H1 (cell line): ENCODE data around the gene MAST1.

Source experiments
- BCL11A ChIP-seq, 2 experiments: IDR thresholded peaks; one replicate each; pipeline ENCODE4 v1.6.1; 2011; ENCODE audit warnings: low read depth in 2 of 2, low read length in 2 of 2, mild to moderate bottlenecking in 2 of 2
- CHD2 ChIP-seq: IDR thresholded peaks from 2 replicates; pipeline ENCODE4 v1.6.1; 2012; ENCODE audit warnings: low read length, improper control_type of control experiment
- CREB1 ChIP-seq: IDR thresholded peaks from 2 replicates; pipeline ENCODE4 v1.6.1; 2012; ENCODE audit warnings: inconsistent platforms
- CTCF ChIP-seq, 3 experiments: IDR thresholded peaks; 1 replicate in 2 of 3; 2 replicates in 1 of 3; pipeline versions ENCODE4 v1.5.1 to v1.6.1; 2011; ENCODE audit warnings: low read length in 3 of 3, mild to moderate bottlenecking in 3 of 3, inconsistent platforms in 2 of 3, low read depth in 1 of 3, moderate library complexity in 1 of 3; ENCODE audit not compliant: insufficient read depth in 1 of 3; ENCODE audit errors: control extremely low read depth in 1 of 3
- EZH2 ChIP-seq: fragments of 200-600 bp; sonication (generic); IDR thresholded peaks from 2 replicates; pipeline ENCODE4 v1.7.1; 2012; ENCODE audit warnings: low read depth, mild to moderate bottlenecking, moderate library complexity, low read length, inconsistent platforms; ENCODE audit not compliant: severe bottlenecking
- JUN ChIP-seq: IDR thresholded peaks from 2 replicates; pipeline ENCODE4 v1.6.1; 2011; ENCODE audit warnings: low read depth, mild to moderate bottlenecking, improper control_type of control experiment, low read length
- MAFK ChIP-seq: IDR thresholded peaks from 2 replicates; pipeline ENCODE4 v1.6.1; 2012; ENCODE audit warnings: low read depth, mild to moderate bottlenecking, improper control_type of control experiment, low read length
- POLR2AphosphoS5 ChIP-seq: IDR thresholded peaks from 2 replicates; pipeline ENCODE4 v1.6.1; 2011; ENCODE audit warnings: low read depth, low read length
- RAD21 ChIP-seq, 2 experiments: IDR thresholded peaks in 1 of 2; conservative IDR thresholded peaks in 1 of 2; 2 replicates each; pipeline ENCODE4 v1.6.1; 2011; ENCODE audit warnings: low read depth in 2 of 2, low read length in 2 of 2, improper control_type of control experiment in 1 of 2, inconsistent platforms in 1 of 2, mild to moderate bottlenecking in 1 of 2, moderate library complexity in 1 of 2
- SUZ12 ChIP-seq: fragments of 200-600 bp; sonication (generic); IDR thresholded peaks from 2 replicates; pipeline ENCODE4 v1.6.1; 2012; ENCODE audit warnings: mild to moderate bottlenecking, inconsistent platforms, low read length, moderate library complexity, mixed read lengths
- YY1 ChIP-seq: IDR thresholded peaks from 2 replicates; pipeline ENCODE4 v1.6.1; 2011; ENCODE audit warnings: low read depth, mild to moderate bottlenecking, low read length

GRCh38 chr19:12792051-12792852 lies 46.1 kb upstream of the MAST1 start:
- peak in 1 of 3 experiments; percentile 7; a peak in 1 of 4 replicates for TF ChIP-seq CTCF (IDR thresholded peaks at IDR 0.05; ENCODE audit: control extremely low read depth in 1 of 3, insufficient read depth in 1 of 3, low read depth in 1 of 3, low read length in 3 of 3)
- TF ChIP-seq CREB1: peak; percentile 56
- no peak for TF ChIP-seq RAD21 (IDR thresholded peaks at IDR 0.05 in 1 of 2, conservative IDR thresholded peaks at IDR 0.05 in 1 of 2; ENCODE audit: low read depth in 2 of 2, low read length in 2 of 2)
- TF ChIP-seq JUN: no peak
- no peak for TF ChIP-seq BCL11A (IDR thresholded peaks at IDR 0.05; ENCODE audit: low read depth in 2 of 2, low read length in 2 of 2)
- TF ChIP-seq YY1: peak; percentile 32; the same call in 1 of the 2 replicates
- TF ChIP-seq SUZ12: peak; percentile 34; the same call in 1 of the 2 replicates
- TF ChIP-seq MAFK: no peak
- no peak for TF ChIP-seq EZH2
- no peak for TF ChIP-seq CHD2
- TF ChIP-seq POLR2AphosphoS5: peak; percentile 89; the same call in 1 of the 2 replicates
